ENCODE data around the gene NCKIPSD.

NCKIPSD gene

DNA sequence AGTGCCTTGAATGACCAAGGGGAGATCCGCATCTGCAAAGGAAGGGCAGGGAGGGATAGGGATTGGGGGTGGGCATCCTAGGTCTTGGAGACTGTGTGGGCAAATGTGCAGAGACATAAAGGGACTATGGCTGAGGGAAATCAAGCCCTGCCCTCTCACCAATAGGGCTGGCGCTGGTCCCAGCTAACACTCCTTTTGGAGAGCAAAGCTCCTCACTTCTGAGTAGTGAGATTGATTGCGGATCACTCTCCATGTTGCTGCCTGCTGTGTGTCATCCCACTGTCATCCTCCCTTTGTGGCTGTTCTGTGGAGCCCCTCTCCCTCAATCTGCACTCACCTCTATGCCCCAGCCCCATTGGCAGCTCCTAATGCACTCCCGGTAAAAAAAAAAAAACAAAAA lies 20.8 kb downstream of the NCKIPSD start:
- WGBS = 91% methylated on average over 3 of the region's 4 CpGs
- Histone ChIP-seq H3K79me1 (replicated peaks; ENCODE audit: low read length, poor library complexity, severe bottlenecking) (no peaks in the 10 kb centered on the region), H3K4ac (ENCODE audit: low read depth in 1 of 2, low read length in 2 of 2) (no peak overlapping the region)

DNA sequence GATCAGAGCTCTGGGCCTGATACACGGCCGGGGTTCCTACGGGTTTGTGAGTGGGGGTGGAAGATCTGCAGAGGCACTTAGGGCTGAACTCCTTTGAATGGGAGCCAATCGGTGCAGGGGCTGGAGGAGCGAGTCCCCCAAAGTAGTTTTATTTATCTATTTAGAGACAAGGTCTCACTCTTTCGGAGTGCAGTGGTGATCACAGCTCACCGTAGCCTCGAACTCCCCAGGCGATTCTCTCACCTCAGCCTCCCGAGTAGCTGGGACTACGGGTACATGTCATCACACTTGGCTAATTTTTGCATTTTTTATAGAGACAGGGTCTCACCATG lies 21.4 kb downstream of the NCKIPSD start:
- no peak for DNase-seq
- H3K9me3 ChIP-seq (ENCODE audit: control insufficient read depth, low read length) = no peaks in the 10 kb centered on the region
- no peak overlapping the region for H2BK12ac ChIP-seq (ENCODE audit: low read length in 2 of 2)
- no peak overlapping the region for H3K14ac ChIP-seq (ENCODE audit: low read length in 2 of 2)
- peak overlapping the region in 1 of 2 experiments; percentile 88 for H3K4me3 ChIP-seq (ENCODE audit: insufficient read depth in 1 of 2, low read depth in 1 of 2, low read length in 2 of 2)
- H2BK15ac ChIP-seq (ENCODE audit: low read depth, poor library complexity, severe bottlenecking) = no peak overlapping the region
- H3K4me1 ChIP-seq (ENCODE audit: control insufficient read depth, insufficient read depth, low read depth, low read length) = peaks cover 24% of the 10 kb centered on the region
- H3K4ac ChIP-seq (ENCODE audit: low read depth in 1 of 2, low read length in 2 of 2) = no peak overlapping the region
- H3K18ac ChIP-seq (ENCODE audit: low read depth in 1 of 2, low read length in 2 of 2) = no peak overlapping the region
- H4K8ac ChIP-seq (ENCODE audit: low read length) = no peak overlapping the region
- no peak overlapping the region for H3K9ac ChIP-seq (ENCODE audit: low read length)
- H3K27ac ChIP-seq (ENCODE audit: low read length, poor library complexity, severe bottlenecking) = no peak overlapping the region
- H3K4me2 ChIP-seq (ENCODE audit: low read length, poor library complexity, severe bottlenecking) = no peak overlapping the region
- no peak overlapping the region for H4K91ac ChIP-seq (ENCODE audit: low read length)
- 72% methylated on average over 11 of the region's 11 CpGs for WGBS
- H2BK120ac ChIP-seq (ENCODE audit: low read depth, low read length) = no peak overlapping the region
- peaks cover 0 to 11% of the 10 kb centered on the region in 2 experiments for H3K36me3 ChIP-seq (ENCODE audit: control insufficient read depth in 1 of 2, insufficient read depth in 2 of 2, low read depth in 1 of 2, low read length in 2 of 2)
- no peak overlapping the region for H2AK5ac ChIP-seq (ENCODE audit: low read length, severe bottlenecking)
- no peaks in the 10 kb centered on the region for H3K79me1 ChIP-seq (replicated peaks; ENCODE audit: low read length, poor library complexity, severe bottlenecking)
- peaks cover 6 to 7% of the 10 kb centered on the region in 2 experiments for H3K27me3 ChIP-seq (ENCODE audit: control insufficient read depth in 1 of 2, insufficient read depth in 1 of 2, low read length in 2 of 2)
- H3K23ac ChIP-seq (ENCODE audit: low read length in 2 of 2) = no peak overlapping the region
- H2AFZ ChIP-seq (ENCODE audit: low read depth, low read length) = no peak overlapping the region
- H2BK5ac ChIP-seq (ENCODE audit: low read depth, low read length, poor library complexity, severe bottlenecking) = no peak overlapping the region

More for the DNA sequence above, 20.8 kb downstream of the NCKIPSD start:
- Histone ChIP-seq H2AK5ac (ENCODE audit: low read length, severe bottlenecking) (no peak overlapping the region), H3K4me1 (ENCODE audit: control insufficient read depth, insufficient read depth, low read depth, low read length) (peaks cover 24% of the 10 kb centered on the region), H2BK120ac (ENCODE audit: low read depth, low read length) (no peak overlapping the region), H3K27ac (ENCODE audit: low read length, poor library complexity, severe bottlenecking) (no peak overlapping the region), H2AFZ (ENCODE audit: low read depth, low read length) (no peak overlapping the region), H3K36me3 (ENCODE audit: control insufficient read depth in 1 of 2, insufficient read depth in 2 of 2, low read depth in 1 of 2, low read length in 2 of 2) (peaks cover 0 to 10% of the 10 kb centered on the region in 2 experiments), H2BK12ac (ENCODE audit: low read length in 2 of 2) (no peak overlapping the region), H3K4me2 (ENCODE audit: low read length, poor library complexity, severe bottlenecking) (no peak overlapping the region), H3K23ac (ENCODE audit: low read length in 2 of 2) (no peak overlapping the region), H3K9ac (ENCODE audit: low read length) (no peak overlapping the region), H3K18ac (ENCODE audit: low read depth in 1 of 2, low read length in 2 of 2) (no peak overlapping the region), H2BK5ac (ENCODE audit: low read depth, low read length, poor library complexity, severe bottlenecking) (no peak overlapping the region), H2BK15ac (ENCODE audit: low read depth, poor library complexity, severe bottlenecking) (no peak overlapping the region), H3K14ac (ENCODE audit: low read length in 2 of 2) (no peak overlapping the region), H3K4me3 (ENCODE audit: insufficient read depth in 1 of 2, low read depth in 1 of 2, low read length in 2 of 2) (no peak overlapping the region), H3K9me3 (ENCODE audit: control insufficient read depth, low read length) (no peaks in the 10 kb centered on the region), H4K8ac (ENCODE audit: low read length) (no peak overlapping the region), H3K27me3 (ENCODE audit: control insufficient read depth in 1 of 2, insufficient read depth in 1 of 2, low read length in 2 of 2) (peaks cover 2 to 6% of the 10 kb centered on the region in 2 experiments), H4K91ac (ENCODE audit: low read length) (no peak overlapping the region)
- no peak for DNase-seq

- Histone ChIP-seq H3K14ac (ENCODE audit: low read length in 2 of 2) (peak overlapping the region in 1 of 2 experiments; percentile 80), H3K27me3 (ENCODE audit: control insufficient read depth in 1 of 2, insufficient read depth in 1 of 2, low read length in 2 of 2) (peaks cover 6 to 8% of the 10 kb centered on the region in 2 experiments), H3K18ac (ENCODE audit: low read depth in 1 of 2, low read length in 2 of 2) (peak overlapping the region; percentile 83 to 85), H3K23ac (ENCODE audit: low read length in 2 of 2) (peak overlapping the region in 1 of 2 experiments; percentile 46), H2BK12ac (ENCODE audit: low read length in 2 of 2) (no peak overlapping the region), H3K9me3 (ENCODE audit: control insufficient read depth, low read length) (no peaks in the 10 kb centered on the region), H3K27ac (ENCODE audit: low read length, poor library complexity, severe bottlenecking) (peak overlapping the region; percentile 90), H3K4me1 (ENCODE audit: control insufficient read depth, insufficient read depth, low read depth, low read length) (peaks cover 24% of the 10 kb centered on the region), H2AFZ (ENCODE audit: low read depth, low read length) (peak overlapping the region; percentile 54), H3K4me3 (ENCODE audit: insufficient read depth in 1 of 2, low read depth in 1 of 2, low read length in 2 of 2) (peak overlapping the region; percentile 67 to 88), H3K4ac (ENCODE audit: low read depth in 1 of 2, low read length in 2 of 2) (peak overlapping the region; percentile 57 to 93), H3K36me3 (ENCODE audit: control insufficient read depth in 1 of 2, insufficient read depth in 2 of 2, low read depth in 1 of 2, low read length in 2 of 2) (peaks cover 0 to 17% of the 10 kb centered on the region in 2 experiments), H4K91ac (ENCODE audit: low read length) (peak overlapping the region; percentile 87), H3K79me1 (replicated peaks; ENCODE audit: low read length, poor library complexity, severe bottlenecking) (no peaks in the 10 kb centered on the region), H2BK120ac (ENCODE audit: low read depth, low read length) (peak overlapping the region; percentile 77), H3K9ac (ENCODE audit: low read length) (peak overlapping the region; percentile 95), H2BK5ac (ENCODE audit: low read depth, low read length, poor library complexity, severe bottlenecking) (peak overlapping the region; percentile 63), H4K8ac (ENCODE audit: low read length) (peak overlapping the region; percentile 88), H3K4me2 (ENCODE audit: low read length, poor library complexity, severe bottlenecking) (peak overlapping the region; percentile 96), H2BK15ac (ENCODE audit: low read depth, poor library complexity, severe bottlenecking) (no peak overlapping the region), H2AK5ac (ENCODE audit: low read length, severe bottlenecking) (no peak overlapping the region)
- 1% methylated on average over 66 of the region's 66 CpGs for WGBS
- DNase-seq = peak; percentile 100
Observed at GRCh38 chr3:48663489-48664312, 22.0 kb downstream of the NCKIPSD start.

GRCh38 chr3:48662753-48663488 lies 22.8 kb downstream of the NCKIPSD start, which contains the start of gene CELSR3:
CELSR3 (minus strand) TSS chr3:48662886; CDS start chr3:48662634, 252 bp downstream.
- peak within 1 kb of the TSS; percentile 77 for H2BK120ac ChIP-seq (ENCODE audit: low read depth, low read length)
- H3K27ac ChIP-seq (ENCODE audit: low read length, poor library complexity, severe bottlenecking) = peak within 1 kb of the TSS; percentile 90
- H3K23ac ChIP-seq (ENCODE audit: low read length in 2 of 2) = peak within 1 kb of the TSS in 1 of 2 experiments; percentile 46
- no peak within 1 kb of the TSS for H3K14ac ChIP-seq (ENCODE audit: low read length in 2 of 2)
- WGBS = under 1% methylated on average over 42 of the region's 52 CpGs
- no peaks in the 10 kb centered on the region for H3K9me3 ChIP-seq (ENCODE audit: control insufficient read depth, low read length)
- H4K8ac ChIP-seq (ENCODE audit: low read length) = peak within 1 kb of the TSS; percentile 88
- H4K91ac ChIP-seq (ENCODE audit: low read length) = peak within 1 kb of the TSS; percentile 87
- no peak within 1 kb of the TSS for H2BK15ac ChIP-seq (ENCODE audit: low read depth, poor library complexity, severe bottlenecking)
- peak within 1 kb of the TSS; percentile 95 for H3K9ac ChIP-seq (ENCODE audit: low read length)
- peaks cover 0 to 18% of the 10 kb centered on the region in 2 experiments for H3K36me3 ChIP-seq (ENCODE audit: control insufficient read depth in 1 of 2, insufficient read depth in 2 of 2, low read depth in 1 of 2, low read length in 2 of 2)
- H3K27me3 ChIP-seq (ENCODE audit: control insufficient read depth in 1 of 2, insufficient read depth in 1 of 2, low read length in 2 of 2) = peaks cover 6 to 10% of the 10 kb centered on the region in 2 experiments
- peak within 1 kb of the TSS; percentile 57 to 93 for H3K4ac ChIP-seq (ENCODE audit: low read depth in 1 of 2, low read length in 2 of 2)
- peak within 1 kb of the TSS; percentile 93 for H2AK5ac ChIP-seq (ENCODE audit: low read length, severe bottlenecking)
- H2BK5ac ChIP-seq (ENCODE audit: low read depth, low read length, poor library complexity, severe bottlenecking) = peak within 1 kb of the TSS; percentile 63
- no peaks in the 10 kb centered on the region for H3K79me1 ChIP-seq (replicated peaks; ENCODE audit: low read length, poor library complexity, severe bottlenecking)
- peak within 1 kb of the TSS; percentile 54 for H2AFZ ChIP-seq (ENCODE audit: low read depth, low read length)
- H3K4me2 ChIP-seq (ENCODE audit: low read length, poor library complexity, severe bottlenecking) = peak within 1 kb of the TSS; percentile 96
- H3K4me1 ChIP-seq (ENCODE audit: control insufficient read depth, insufficient read depth, low read depth, low read length) = peaks cover 24% of the 10 kb centered on the region
- peak; percentile 95 for DNase-seq
- peak within 1 kb of the TSS; percentile 83 to 85 for H3K18ac ChIP-seq (ENCODE audit: low read depth in 1 of 2, low read length in 2 of 2)
- peak within 1 kb of the TSS; percentile 67 to 88 for H3K4me3 ChIP-seq (ENCODE audit: insufficient read depth in 1 of 2, low read depth in 1 of 2, low read length in 2 of 2)
- no peak within 1 kb of the TSS for H2BK12ac ChIP-seq (ENCODE audit: low read length in 2 of 2)

Measured in mesenchymal stem cell (in vitro differentiated cells and primary cell).